HL-60 (cell line): ENCODE measurements around the gene ANKRD13D.

Source experiments
- CTCF ChIP-seq: IDR thresholded peaks from one replicate; pipeline ENCODE4 v1.5.1; 2011; ENCODE audit warnings: low read length, control low read depth, inconsistent platforms; ENCODE audit not compliant: insufficient read depth
- GABPA ChIP-seq: IDR thresholded peaks from 2 replicates; pipeline ENCODE4 v1.6.1; 2012; ENCODE audit warnings: low read depth
- POLR2AphosphoS5 ChIP-seq: IDR thresholded peaks from 2 replicates; pipeline ENCODE4 v1.6.1; 2012; ENCODE audit warnings: low read depth
- REST ChIP-seq: IDR thresholded peaks from 2 replicates; pipeline ENCODE4 v1.6.1; 2012; ENCODE audit warnings: low read depth; ENCODE audit not compliant: insufficient replicate concordance
- SPI1 ChIP-seq: IDR thresholded peaks from 2 replicates; pipeline ENCODE4 v1.6.1; 2012; ENCODE audit warnings: low read depth, mild to moderate bottlenecking, borderline replicate concordance

GRCh38 chr11:67261640-67261945, 27.5 kb upstream of the ANKRD13D start:
- TF ChIP-seq POLR2AphosphoS5, result no peak
- no peak for TF ChIP-seq CTCF
- TF ChIP-seq SPI1, result no peak
- TF ChIP-seq REST, result no peak
- TF ChIP-seq GABPA, result no peak
